ENCODE measurements around the gene DARS2.
"Not testable (repeated sequence)": the region's sequence is repeated elsewhere in the genome, so short reads cannot be mapped to it uniquely, and the experiment has no call there.

DARS2 gene

GRCh38 chr1:173824315-173825081 lies at the start of gene DARS2, which contains the start of gene CENPL:
TSS of gene DARS2 (plus strand) at chr1:173824673. CDS start at chr1:173825230, 557 bp downstream.
TSS of gene CENPL (minus strand) at chr1:173824883. CDS start at chr1:173811299, 13,584 bp downstream.
- no peak for TF ChIP-seq ZNF274 (IDR thresholded peaks at IDR 0.05; ENCODE audit: low read depth, low read length)
- peak within 1 kb of the TSS; percentile 94 for H3K4me3 ChIP-seq (ENCODE audit: low read length)

- H3K4me3 ChIP-seq (ENCODE audit: low read length) = no peak overlapping the region
- no peak for TF ChIP-seq ZNF274 (IDR thresholded peaks at IDR 0.05; ENCODE audit: low read depth, low read length)
These were observed 48.8 kb upstream of the DARS2 start for GRCh38 chr1:173775578-173776226.

- H3K4me3 ChIP-seq (ENCODE audit: low read length) = no peak overlapping the region
- no peak for TF ChIP-seq ZNF274 (IDR thresholded peaks at IDR 0.05; ENCODE audit: low read depth, low read length)
These were observed 44.5 kb upstream of the DARS2 start for GRCh38 chr1:173779936-173780335.

- H3K4me3 ChIP-seq (ENCODE audit: low read length) = no peak overlapping the region
- no peak for TF ChIP-seq ZNF274 (IDR thresholded peaks at IDR 0.05; ENCODE audit: low read depth, low read length)
These were observed 39.5 kb upstream of the DARS2 start for GRCh38 chr1:173784997-173785396.

GRCh38 chr1:173789841-173790240 lies 34.6 kb upstream of the DARS2 start:
- TF ChIP-seq ZNF274 (IDR thresholded peaks at IDR 0.05; ENCODE audit: low read depth, low read length) = no peak
- no peak overlapping the region for H3K4me3 ChIP-seq (ENCODE audit: low read length)

- no peak for TF ChIP-seq ZNF274 (IDR thresholded peaks at IDR 0.05; ENCODE audit: low read depth, low read length)
- H3K4me3 ChIP-seq (ENCODE audit: low read length) = no peak overlapping the region
These were observed 26.4 kb upstream of the DARS2 start for GRCh38 chr1:173798078-173798477.

GRCh38 chr1:173799995-173800394 lies 24.5 kb upstream of the DARS2 start:
- not testable (repeated sequence) for H3K4me3 ChIP-seq (ENCODE audit: low read length)

- no peak for TF ChIP-seq ZNF274 (IDR thresholded peaks at IDR 0.05; ENCODE audit: low read depth, low read length)
- H3K4me3 ChIP-seq (ENCODE audit: low read length) = no peak overlapping the region
These were observed 21.5 kb upstream of the DARS2 start for GRCh38 chr1:173802961-173803360.

GRCh38 chr1:173813654-173814053 lies 10.8 kb upstream of the DARS2 start:
- not testable (repeated sequence) for H3K4me3 ChIP-seq (ENCODE audit: low read length)

GRCh38 chr1:173818459-173818858 lies 6.0 kb upstream of the DARS2 start:
- TF ChIP-seq ZNF274 (IDR thresholded peaks at IDR 0.05; ENCODE audit: low read depth, low read length) = no peak
- H3K4me3 ChIP-seq (ENCODE audit: low read length) = no peak overlapping the region

GRCh38 chr1:173821680-173822079 lies 2.8 kb upstream of the DARS2 start:
- TF ChIP-seq ZNF274 (IDR thresholded peaks at IDR 0.05; ENCODE audit: low read depth, low read length) = no peak
- no peak overlapping the region for H3K4me3 ChIP-seq (ENCODE audit: low read length)

- TF ChIP-seq ZNF274 (IDR thresholded peaks at IDR 0.05; ENCODE audit: low read depth, low read length) = no peak
- peak overlapping the region; percentile 94 for H3K4me3 ChIP-seq (ENCODE audit: low read length)
These were observed 625 bp upstream of the DARS2 start for GRCh38 chr1:173823781-173824314.

GRCh38 chr1:173827611-173828010 lies 3.1 kb downstream of the DARS2 start:
- H3K4me3 ChIP-seq (ENCODE audit: low read length) = no peak overlapping the region
- TF ChIP-seq ZNF274 (IDR thresholded peaks at IDR 0.05; ENCODE audit: low read depth, low read length) = no peak

- H3K4me3 ChIP-seq (ENCODE audit: low read length) = no peak overlapping the region
- no peak for TF ChIP-seq ZNF274 (IDR thresholded peaks at IDR 0.05; ENCODE audit: low read depth, low read length)
These were observed 8.3 kb downstream of the DARS2 start for GRCh38 chr1:173832748-173833147.

GRCh38 chr1:173852105-173852504 lies 27.6 kb downstream of the DARS2 start:
- no peak for TF ChIP-seq ZNF274 (IDR thresholded peaks at IDR 0.05; ENCODE audit: low read depth, low read length)

More at GRCh38 chr1:173852105-173852504, 27.6 kb downstream of the DARS2 start:
- H3K4me3 ChIP-seq (ENCODE audit: low read length) = no peak overlapping the region
